NCI-H524 (cell line): ENCODE data around the gene BATF3.
"Not testable (repeated sequence)": the region's sequence is repeated elsewhere in the genome, so short reads cannot be mapped to it uniquely, and the experiment has no call there.

Experiments
- DNase-seq, 2 experiments: peaks; one replicate each; lab custom pipeline; 2025; lab: John Stamatoyannopoulos, UW

BATF3 gene

GRCh38 chr1:212699625-212700222 is at the start of gene BATF3:
Gene BATF3, minus strand, starts transcription at chr1:212699840. Its CDS starts 78 bp downstream, at chr1:212699762.
- DNase-seq = peak in 1 of 2 experiments; percentile 43

GRCh38 chr1:212746546-212746945 is 46.9 kb upstream of the BATF3 start:
- no peak for DNase-seq

GRCh38 chr1:212745303-212745702 is 45.7 kb upstream of the BATF3 start:
- no peak for DNase-seq

- DNase-seq = no peak
Measured at GRCh38 chr1:212743901-212744475, 44.3 kb upstream of the BATF3 start.

- no peak for DNase-seq
Measured at GRCh38 chr1:212738330-212738729, 38.7 kb upstream of the BATF3 start.

- no peak for DNase-seq
Measured at GRCh38 chr1:212737559-212737958, 37.9 kb upstream of the BATF3 start.

- DNase-seq = no peak
Measured at GRCh38 chr1:212733109-212733508, 33.5 kb upstream of the BATF3 start.

GRCh38 chr1:212731630-212732029 is 32.0 kb upstream of the BATF3 start:
- DNase-seq = no peak

GRCh38 chr1:212728606-212729005 is 29.0 kb upstream of the BATF3 start:
- DNase-seq = no peak

- DNase-seq = no peak
Measured at GRCh38 chr1:212727386-212728181, 27.9 kb upstream of the BATF3 start.

GRCh38 chr1:212724679-212725078 is 25.0 kb upstream of the BATF3 start:
- DNase-seq = not testable (repeated sequence)

- no peak for DNase-seq
Measured at GRCh38 chr1:212722270-212722957, 22.8 kb upstream of the BATF3 start.

GRCh38 chr1:212721388-212722247 is 22.0 kb upstream of the BATF3 start:
- DNase-seq = no peak

- DNase-seq = no peak
Measured at GRCh38 chr1:212719633-212720032, 20.0 kb upstream of the BATF3 start.

GRCh38 chr1:212718499-212718898 is 18.9 kb upstream of the BATF3 start:
- peak; percentile 6 to 68 for DNase-seq

GRCh38 chr1:212716161-212716560 is 16.5 kb upstream of the BATF3 start:
- DNase-seq = no peak

- DNase-seq = no peak
Measured at GRCh38 chr1:212713465-212714136, 14.0 kb upstream of the BATF3 start.

- no peak for DNase-seq
Measured at GRCh38 chr1:212712451-212713303, 13.0 kb upstream of the BATF3 start.

- DNase-seq = not testable (repeated sequence)
Measured at GRCh38 chr1:212711974-212712373, 12.3 kb upstream of the BATF3 start.

- no peak for DNase-seq
Measured at GRCh38 chr1:212710566-212710965, 10.9 kb upstream of the BATF3 start.
